Measurements from ENCODE around the gene UBE2R2. TPM values are rescaled to one million over a fixed set of nuclear protein-coding genes. Genes with fewer than 3 reads are reported as not detected.

The UBE2R2 gene
- total and polyA plus RNA-seq, 2 experiments from 2014 or later, result 39.8 to 41.4 TPM

GRCh38 chr9:33924978-33925797 lies 108.2 kb downstream of the UBE2R2 start:
- no peaks in the 10 kb centered on the region for H3K9me2 ChIP-seq (replicated peaks; ENCODE audit: insufficient read depth)
- no peak for TF ChIP-seq EZH2 (IDR thresholded peaks at IDR 0.05; ENCODE audit: borderline replicate concordance)
- peak; percentile 63 for TF ChIP-seq CTCF (IDR thresholded peaks at IDR 0.05; ENCODE audit: poor library complexity)
- TF ChIP-seq EZH2phosphoT487 (IDR thresholded peaks at IDR 0.05; ENCODE audit: low read depth, severe bottlenecking, unreplicated experiment), result no peak
- H3K79me2 ChIP-seq, result peaks cover 13% of the 10 kb centered on the region
- H3K4me3 ChIP-seq, result no peak overlapping the region
- H4K20me1 ChIP-seq (ENCODE audit: insufficient read depth, poor library complexity, severe bottlenecking), result no peaks in the 10 kb centered on the region
- peak; percentile 68 for DNase-seq (ENCODE audit: low spot score)
- WGBS (ENCODE audit: low lambda C conversion rate, missing lambda C conversion rate), result 64% methylated on average over 17 of the region's 17 CpGs
- H3K4me1 ChIP-seq (ENCODE audit: insufficient read depth), result no peaks in the 10 kb centered on the region
- H3K4me2 ChIP-seq, result no peak overlapping the region
- H2AFZ ChIP-seq, result no peak overlapping the region
- no peak overlapping the region for H3K27ac ChIP-seq
- H3K9me3 ChIP-seq (ENCODE audit: low read depth), result no peaks in the 10 kb centered on the region
- no peaks in the 10 kb centered on the region for H3K27me3 ChIP-seq
- no peaks in the 10 kb centered on the region for H3K36me3 ChIP-seq (replicated peaks; ENCODE audit: insufficient read depth, low read depth)

- 98% methylated on average over 17 of the region's 17 CpGs for WGBS (ENCODE audit: low lambda C conversion rate, missing lambda C conversion rate)
- Histone ChIP-seq H3K27me3 (no peaks in the 10 kb centered on the region), H3K36me3 (replicated peaks; ENCODE audit: insufficient read depth, low read depth) (no peaks in the 10 kb centered on the region), H3K27ac (no peak overlapping the region), H3K9me3 (ENCODE audit: low read depth) (no peaks in the 10 kb centered on the region), H3K4me1 (ENCODE audit: insufficient read depth) (no peaks in the 10 kb centered on the region), H3K4me3 (no peak overlapping the region), H3K79me2 (peaks cover 16% of the 10 kb centered on the region), H4K20me1 (ENCODE audit: insufficient read depth, poor library complexity, severe bottlenecking) (no peaks in the 10 kb centered on the region), H2AFZ (no peak overlapping the region), H3K9me2 (replicated peaks; ENCODE audit: insufficient read depth) (no peaks in the 10 kb centered on the region), H3K4me2 (no peak overlapping the region)
- no peak for DNase-seq (ENCODE audit: low spot score)
- no peak for TF ChIP-seq EZH2phosphoT487 (IDR thresholded peaks at IDR 0.05; ENCODE audit: low read depth, severe bottlenecking, unreplicated experiment)
Measured at GRCh38 chr9:33926746-33927485, 110.0 kb downstream of the UBE2R2 start.

- TF ChIP-seq EZH2phosphoT487 (IDR thresholded peaks at IDR 0.05; ENCODE audit: low read depth, severe bottlenecking, unreplicated experiment) (no peak), EZH2 (IDR thresholded peaks at IDR 0.05; ENCODE audit: borderline replicate concordance) (no peak), CTCF (IDR thresholded peaks at IDR 0.05; ENCODE audit: poor library complexity) (no peak)
- 96% methylated on average over 15 of the region's 15 CpGs for WGBS (ENCODE audit: low lambda C conversion rate, missing lambda C conversion rate)
- no peak overlapping the region for H3K4me2 ChIP-seq
- no peaks in the 10 kb centered on the region for H3K36me3 ChIP-seq (replicated peaks; ENCODE audit: insufficient read depth, low read depth)
- no peak overlapping the region for H3K4me3 ChIP-seq
- no peak overlapping the region for H3K27ac ChIP-seq
- no peak for DNase-seq (ENCODE audit: low spot score)
- no peak overlapping the region for H2AFZ ChIP-seq
- no peaks in the 10 kb centered on the region for H3K27me3 ChIP-seq
- H4K20me1 ChIP-seq (ENCODE audit: insufficient read depth, poor library complexity, severe bottlenecking), result no peaks in the 10 kb centered on the region
- peaks cover 16% of the 10 kb centered on the region for H3K79me2 ChIP-seq
- H3K9me3 ChIP-seq (ENCODE audit: low read depth), result no peaks in the 10 kb centered on the region
- H3K9me2 ChIP-seq (replicated peaks; ENCODE audit: insufficient read depth), result no peaks in the 10 kb centered on the region
- no peaks in the 10 kb centered on the region for H3K4me1 ChIP-seq (ENCODE audit: insufficient read depth)
Measured at GRCh38 chr9:33927694-33928093, 110.7 kb downstream of the UBE2R2 start.

GRCh38 chr9:33931326-33931725 lies 114.4 kb downstream of the UBE2R2 start:
- Histone ChIP-seq H3K9me2 (replicated peaks; ENCODE audit: insufficient read depth) (no peaks in the 10 kb centered on the region), H3K9me3 (ENCODE audit: low read depth) (no peaks in the 10 kb centered on the region), H3K27me3 (no peaks in the 10 kb centered on the region), H3K27ac (no peak overlapping the region), H3K4me3 (no peak overlapping the region), H3K36me3 (replicated peaks; ENCODE audit: insufficient read depth, low read depth) (peaks cover 3% of the 10 kb centered on the region), H4K20me1 (ENCODE audit: insufficient read depth, poor library complexity, severe bottlenecking) (no peaks in the 10 kb centered on the region), H3K4me2 (no peak overlapping the region), H3K4me1 (ENCODE audit: insufficient read depth) (no peaks in the 10 kb centered on the region), H2AFZ (no peak overlapping the region), H3K79me2 (peaks cover 16% of the 10 kb centered on the region)
- no peak for TF ChIP-seq CTCF (IDR thresholded peaks at IDR 0.05; ENCODE audit: poor library complexity)
- no peak for TF ChIP-seq EZH2phosphoT487 (IDR thresholded peaks at IDR 0.05; ENCODE audit: low read depth, severe bottlenecking, unreplicated experiment)
- no peak for TF ChIP-seq EZH2 (IDR thresholded peaks at IDR 0.05; ENCODE audit: borderline replicate concordance)
- DNase-seq (ENCODE audit: low spot score), result no peak
- 88% methylated on average over 3 of the region's 3 CpGs for WGBS (ENCODE audit: low lambda C conversion rate, missing lambda C conversion rate)

Measured in hepatocyte (in vitro differentiated cells).